Esophagus squamous epithelium (tissue), 5 donors: ENCODE results near the gene ZNF701. TPM values are rescaled to one million over a fixed set of nuclear protein-coding genes. Genes with fewer than 3 reads are reported as not detected.
"Not testable (repeated sequence)": the region's sequence is repeated elsewhere in the genome, so short reads cannot be mapped to it uniquely, and the experiment has no call there.

ENCODE experiments used
- DNase-seq: peaks from one replicate; lab custom pipeline; 2025; lab: John Stamatoyannopoulos, UW
- H3K27ac ChIP-seq, 4 donors: fragments of 200-600 bp; sonication (generic); one replicate each; pipeline ENCODE4 v1.5.1; 2016 to 2019; ENCODE audit warnings: mild to moderate bottlenecking in 1 of 4
- H3K27me3 ChIP-seq, 4 donors: fragments of 200-600 bp; sonication (generic); 1 replicate in 3 of 4; 2 replicates in 1 of 4; pipeline versions ENCODE4 v1.5.1 to v1.6.0; 2017 to 2021; ENCODE audit warnings: antibody characterized with exemption in 1 of 4
- H3K36me3 ChIP-seq, 3 donors: fragments of 200-600 bp; sonication (generic); one replicate each; pipeline ENCODE4 v1.5.1; 2016 to 2019
- H3K4me1 ChIP-seq, 3 donors: fragments of 200-600 bp; sonication (generic); one replicate each; pipeline ENCODE4 v1.5.1; 2017 to 2019
- H3K4me3 ChIP-seq, 4 donors: fragments of 200-600 bp; sonication (generic); 1 replicate in 3 of 4; 2 replicates in 1 of 4; pipeline ENCODE4 v1.5.1; 2016 to 2019; ENCODE audit warnings: mild to moderate bottlenecking in 2 of 4, moderate library complexity in 1 of 4
- H3K9me3 ChIP-seq, 3 donors: fragments of 200-600 bp; sonication (generic); one replicate each; pipeline ENCODE4 v1.5.1; 2016 to 2019
- CTCF ChIP-seq, 6 experiments: fragments of 450-650 bp in 4 of 6; fragments of 200-600 bp in 2 of 6; sonication (generic) in 2 of 6; IDR thresholded peaks; one replicate each; pipeline ENCODE4 v1.5.1; 2016 to 2019; ENCODE audit warnings: antibody characterized with exemption in 6 of 6, mild to moderate bottlenecking in 4 of 6, moderate library complexity in 4 of 6
- POLR2A ChIP-seq, 4 donors: fragments of 450-650 bp; IDR thresholded peaks; one replicate each; pipeline ENCODE4 v1.6.1; 2017; ENCODE audit warnings: antibody characterized with exemption in 4 of 4, mild to moderate bottlenecking in 4 of 4, moderate library complexity in 3 of 4
- WGBS, 2 donors: methylation state at CpG; one replicate each; pipeline ENCODE4 v1.1.5; 2018; 5-methylcytosine and 5-hydroxymethylcytosine counted together
- intact Hi-C: fragments of 100-400 bp; cut with DNase I; formaldehyde crosslinking; loops from one replicate; pipeline ENCODE4 v1.15.0; 2022
- total RNA-seq, 4 donors: library from RNA; depleted of rRNA; stranded (reverse); fragments of >200 nt; gene quantifications; one replicate each; pipeline ENCODE4 v1.1.0, GENCODE V29; 2016
- donor health status: DM: yes; HTN: yes; CAD: no.

ZNF701 gene
- total RNA-seq, 4 donors from 2014 or later, result 5.2 to 13.7 (median 5.5) TPM

- Histone ChIP-seq H3K36me3 (peaks cover 0 to 75% (median 0%) of the 10 kb centered on the region in 3 donors), H3K9me3 (peaks cover 0 to 63% (median 22%) of the 10 kb centered on the region in 3 donors), H3K4me3 (no peak overlapping the region), H3K4me1 (no peaks in the 10 kb centered on the region), H3K27ac (no peak overlapping the region), H3K27me3 (no peaks in the 10 kb centered on the region)
- DNase-seq, result no peak
- 91 to 93% methylated on average over 5 of the region's 5 CpGs for WGBS, 2 donors
- intact Hi-C loops, result no loop called here
- no peak for TF ChIP-seq POLR2A (IDR thresholded peaks at IDR 0.05)
- no peak for TF ChIP-seq CTCF (IDR thresholded peaks at IDR 0.05)
Measured at GRCh38 chr19:52590728-52591127, 20.6 kb downstream of the ZNF701 start.

- no peak for TF ChIP-seq CTCF (IDR thresholded peaks at IDR 0.05)
- no peak for TF ChIP-seq POLR2A (IDR thresholded peaks at IDR 0.05)
- 67 to 83% methylated on average over 3 of the region's 3 CpGs for whole genome bisulfite sequencing, 2 donors
- intact Hi-C loops, result no loop called here
Measured at GRCh38 chr19:52592301-52592700, 22.2 kb downstream of the ZNF701 start.

GRCh38 chr19:52593441-52593840 is 23.4 kb downstream of the ZNF701 start:
- not testable (repeated sequence) for DNase-seq
- peaks cover 0 to 68% (median 0%) of the 10 kb centered on the region in 3 donors for H3K36me3 ChIP-seq

More at GRCh38 chr19:52592301-52592700, 22.2 kb downstream of the ZNF701 start:
- Histone ChIP-seq H3K27ac (no peak overlapping the region), H3K4me3 (no peak overlapping the region), H3K9me3 (peaks cover 0 to 62% (median 14%) of the 10 kb centered on the region in 3 donors), H3K4me1 (no peaks in the 10 kb centered on the region), H3K27me3 (no peaks in the 10 kb centered on the region), H3K36me3 (peaks cover 0 to 72% (median 0%) of the 10 kb centered on the region in 3 donors)
- no peak for DNase-seq

GRCh38 chr19:52599241-52599640 is 29.2 kb downstream of the ZNF701 start:
- no peaks in the 10 kb centered on the region for H3K27me3 ChIP-seq
- no peak overlapping the region for H3K27ac ChIP-seq
- peaks cover 0 to 38% (median 10%) of the 10 kb centered on the region in 3 donors for H3K9me3 ChIP-seq
- intact Hi-C loops, result no loop called here
- H3K4me3 ChIP-seq, result no peak overlapping the region
- 70 to 77% methylated on average over 3 of the region's 3 CpGs for WGBS, 2 donors
- H3K36me3 ChIP-seq, result peaks cover 0 to 28% (median 0%) of the 10 kb centered on the region in 3 donors
- TF ChIP-seq CTCF (IDR thresholded peaks at IDR 0.05), result no peak
- TF ChIP-seq POLR2A (IDR thresholded peaks at IDR 0.05), result no peak
- no peak for DNase-seq
- peaks cover 6 to 29% (median 12%) of the 10 kb centered on the region in 3 donors for H3K4me1 ChIP-seq

More at GRCh38 chr19:52593441-52593840, 23.4 kb downstream of the ZNF701 start:
- H3K27me3 ChIP-seq, H3K27ac ChIP-seq, H3K4me3 ChIP-seq, H3K4me1 ChIP-seq, intact Hi-C loops: not testable (repeated sequence)
- H3K9me3 ChIP-seq, result peaks cover 0 to 62% (median 18%) of the 10 kb centered on the region in 3 donors
- no CpG with 5 or more reads among the region's 25 CpGs for WGBS, 2 donors

GRCh38 chr19:52600639-52601024 is 30.5 kb downstream of the ZNF701 start:
- 2 to 9% methylated on average over 7 to 8 of the region's 15 CpGs for WGBS, 2 donors
- DNase-seq, result no peak
- intact Hi-C loops, result no loop called here
- Histone ChIP-seq H3K9me3 (peaks cover 0 to 37% (median 6%) of the 10 kb centered on the region in 3 donors), H3K36me3 (peaks cover 0 to 14% (median 0%) of the 10 kb centered on the region in 3 donors), H3K4me1 (peaks cover 6 to 29% (median 12%) of the 10 kb centered on the region in 3 donors), H3K4me3 (peak overlapping the region; percentile 40 to 81 (median 66)), H3K27me3 (no peaks in the 10 kb centered on the region), H3K27ac (peak overlapping the region; percentile 69 to 88 (median 80))
- TF ChIP-seq POLR2A (IDR thresholded peaks at IDR 0.05) (no peak), CTCF (IDR thresholded peaks at IDR 0.05) (no peak)
